Measurements from ENCODE around the gene ACSF2.

- no peak for TF ChIP-seq CTCF (IDR thresholded peaks at IDR 0.05)
- TF ChIP-seq EP300 (IDR thresholded peaks at IDR 0.05): no peak
Measured at GRCh38 chr17:50428831-50429424, 2.9 kb downstream of the ACSF2 start.

Measured in upper lobe of left lung (tissue), 4 donors.